Breast epithelium (tissue), 4 donors: ENCODE data around the gene LIME1. TPM values are rescaled to one million over a fixed set of nuclear protein-coding genes. Genes with fewer than 3 reads are reported as not detected.

ENCODE experiments used
- DNase-seq, 2 donors: peaks; one replicate each; pipeline ENCODE4 v3.0.0-alpha.2; 2019; ENCODE audit warnings: low spot score in 2 of 2
- H3K27ac ChIP-seq, 2 donors: fragments of 200-600 bp; sonication (generic) in 1 of 2; one replicate each; pipeline ENCODE4 v1.5.1; 2016 to 2019; ENCODE audit warnings: mild to moderate bottlenecking in 1 of 2
- H3K27me3 ChIP-seq, 2 donors: fragments of 200-600 bp; sonication (generic) in 1 of 2; one replicate each; pipeline versions ENCODE4 v1.5.1 to v1.6.0; 2017 to 2019; ENCODE audit warnings: control low read depth in 1 of 2, mild to moderate bottlenecking in 1 of 2
- H3K36me3 ChIP-seq: fragments of 200-600 bp; one replicate; pipeline ENCODE4 v1.5.1; 2019
- H3K4me1 ChIP-seq, 2 donors: fragments of 200-600 bp; sonication (generic); one replicate each; pipeline ENCODE4 v1.5.1; 2016 to 2019; ENCODE audit warnings: control low read depth in 1 of 2
- H3K4me3 ChIP-seq, 3 donors: fragments of 200-600 bp; sonication (generic); 1 replicate in 2 of 3; 2 replicates in 1 of 3; pipeline ENCODE4 v1.5.1; 2016 to 2019; ENCODE audit warnings: mild to moderate bottlenecking in 3 of 3, moderate library complexity in 2 of 3
- H3K9me3 ChIP-seq, 2 donors: fragments of 200-600 bp; sonication (generic) in 1 of 2; one replicate each; pipeline ENCODE4 v1.5.1; 2016 to 2019; ENCODE audit warnings: control low read depth in 1 of 2
- POLR2A ChIP-seq: fragments of 450-650 bp; IDR thresholded peaks from one replicate; pipeline ENCODE4 v1.6.1; 2016; ENCODE audit warnings: antibody characterized with exemption, mild to moderate bottlenecking, moderate library complexity
- POLR2AphosphoS5 ChIP-seq, 3 donors: sonication (generic); formaldehyde crosslinking; IDR thresholded peaks; one replicate each; pipeline ENCODE4 v1.6.1; 2017; ENCODE audit warnings: antibody characterized with exemption in 3 of 3
- intact Hi-C: fragments of 100-400 bp; cut with DNase I; formaldehyde crosslinking; loops from one replicate; pipeline ENCODE4 v1.15.1; 2023; ENCODE audit warnings: low total_unique reads
- total RNA-seq, 3 donors: library from RNA; depleted of rRNA; stranded (reverse); fragments of >200 nt; gene quantifications; one replicate each; pipeline ENCODE4 v1.1.0, GENCODE V29; 2016
- TF ChIP-seq, protein P1 (sequence below), 3 donors: fragments of 450-650 bp; IDR thresholded peaks; one replicate each; pipeline ENCODE4 v1.5.1; 2016 to 2017; ENCODE audit warnings: antibody characterized with exemption in 3 of 3, mild to moderate bottlenecking in 3 of 3, moderate library complexity in 3 of 3

The LIME1 gene
- total RNA-seq, 3 donors from 2014 or later = 7.0 to 16.7 (median 12.0) TPM

DNA sequence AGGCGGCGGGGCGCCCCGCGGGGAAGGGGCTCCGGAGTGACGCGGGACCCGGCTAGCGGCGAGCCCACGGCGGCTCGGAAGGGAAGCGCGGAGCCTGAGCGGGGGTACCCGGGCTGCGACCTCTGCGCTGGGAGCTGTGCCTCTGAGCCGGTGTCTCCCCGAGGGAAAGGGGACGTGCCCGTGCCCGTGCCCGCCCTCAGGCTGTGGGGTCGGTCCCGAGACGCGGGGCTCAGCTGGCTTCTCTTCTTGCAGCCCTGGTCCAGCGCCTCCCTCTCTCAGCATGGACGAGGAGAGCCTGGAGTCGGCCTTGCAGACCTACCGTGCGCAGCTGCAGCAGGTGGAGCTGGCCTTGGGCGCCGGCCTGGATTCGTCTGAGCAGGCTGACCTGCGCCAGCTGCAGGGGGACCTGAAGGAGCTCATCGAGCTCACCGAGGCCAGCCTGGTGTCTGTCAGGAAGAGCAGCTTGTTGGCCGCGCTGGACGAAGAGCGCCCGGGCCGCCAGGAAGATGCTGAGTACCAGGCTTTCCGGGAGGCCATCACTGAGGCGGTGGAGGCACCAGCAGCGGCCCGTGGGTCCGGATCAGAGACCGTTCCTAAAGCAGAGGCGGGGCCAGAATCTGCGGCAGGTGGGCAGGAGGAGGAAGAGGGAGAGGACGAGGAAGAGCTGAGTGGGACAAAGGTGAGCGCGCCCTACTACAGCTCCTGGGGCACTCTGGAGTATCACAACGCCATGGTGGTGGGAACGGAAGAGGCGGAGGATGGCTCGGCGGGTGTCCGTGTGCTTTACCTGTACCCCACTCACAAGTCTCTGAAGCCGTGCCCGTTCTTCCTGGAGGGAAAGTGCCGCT is 27.9 kb upstream of the LIME1 start:
- intact Hi-C loops = no loop called here
- H3K36me3 ChIP-seq = peaks cover 7% of the 10 kb centered on the region
- H3K27ac ChIP-seq = peak overlapping the region; percentile 90 to 92
- no peak for TF ChIP-seq POLR2A
- TF ChIP-seq, protein P1, sequence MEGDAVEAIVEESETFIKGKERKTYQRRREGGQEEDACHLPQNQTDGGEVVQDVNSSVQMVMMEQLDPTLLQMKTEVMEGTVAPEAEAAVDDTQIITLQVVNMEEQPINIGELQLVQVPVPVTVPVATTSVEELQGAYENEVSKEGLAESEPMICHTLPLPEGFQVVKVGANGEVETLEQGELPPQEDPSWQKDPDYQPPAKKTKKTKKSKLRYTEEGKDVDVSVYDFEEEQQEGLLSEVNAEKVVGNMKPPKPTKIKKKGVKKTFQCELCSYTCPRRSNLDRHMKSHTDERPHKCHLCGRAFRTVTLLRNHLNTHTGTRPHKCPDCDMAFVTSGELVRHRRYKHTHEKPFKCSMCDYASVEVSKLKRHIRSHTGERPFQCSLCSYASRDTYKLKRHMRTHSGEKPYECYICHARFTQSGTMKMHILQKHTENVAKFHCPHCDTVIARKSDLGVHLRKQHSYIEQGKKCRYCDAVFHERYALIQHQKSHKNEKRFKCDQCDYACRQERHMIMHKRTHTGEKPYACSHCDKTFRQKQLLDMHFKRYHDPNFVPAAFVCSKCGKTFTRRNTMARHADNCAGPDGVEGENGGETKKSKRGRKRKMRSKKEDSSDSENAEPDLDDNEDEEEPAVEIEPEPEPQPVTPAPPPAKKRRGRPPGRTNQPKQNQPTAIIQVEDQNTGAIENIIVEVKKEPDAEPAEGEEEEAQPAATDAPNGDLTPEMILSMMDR (IDR thresholded peaks at IDR 0.05) = no peak
- no peak for TF ChIP-seq POLR2AphosphoS5 (IDR thresholded peaks at IDR 0.05)
- no peaks in the 10 kb centered on the region for H3K27me3 ChIP-seq
- DNase-seq = no peak
- H3K4me1 ChIP-seq = peaks cover 7 to 13% of the 10 kb centered on the region in 2 donors
- peak overlapping the region; percentile 88 to 93 (median 91) for H3K4me3 ChIP-seq
- no peaks in the 10 kb centered on the region for H3K9me3 ChIP-seq

DNA sequence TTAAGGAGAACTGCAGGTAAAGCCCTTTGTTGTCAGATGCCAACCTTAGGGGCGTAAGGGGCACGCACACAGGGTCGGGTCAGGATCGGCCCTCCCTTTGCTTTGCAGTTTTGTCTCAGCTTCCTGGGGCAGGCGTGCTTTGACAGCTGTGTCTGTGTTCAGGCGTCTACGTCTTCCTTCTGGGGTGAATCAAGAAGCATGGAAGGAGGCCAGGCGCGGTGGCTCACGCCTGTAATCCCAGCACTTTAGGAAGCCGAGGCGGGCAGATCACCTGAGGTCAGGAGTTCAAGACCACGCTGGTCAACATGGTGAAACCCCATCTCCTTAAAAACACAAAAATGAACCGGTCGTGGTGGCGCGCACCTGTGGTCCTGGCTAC is 27.3 kb upstream of the LIME1 start:
- intact Hi-C loops = no loop called here

DNA sequence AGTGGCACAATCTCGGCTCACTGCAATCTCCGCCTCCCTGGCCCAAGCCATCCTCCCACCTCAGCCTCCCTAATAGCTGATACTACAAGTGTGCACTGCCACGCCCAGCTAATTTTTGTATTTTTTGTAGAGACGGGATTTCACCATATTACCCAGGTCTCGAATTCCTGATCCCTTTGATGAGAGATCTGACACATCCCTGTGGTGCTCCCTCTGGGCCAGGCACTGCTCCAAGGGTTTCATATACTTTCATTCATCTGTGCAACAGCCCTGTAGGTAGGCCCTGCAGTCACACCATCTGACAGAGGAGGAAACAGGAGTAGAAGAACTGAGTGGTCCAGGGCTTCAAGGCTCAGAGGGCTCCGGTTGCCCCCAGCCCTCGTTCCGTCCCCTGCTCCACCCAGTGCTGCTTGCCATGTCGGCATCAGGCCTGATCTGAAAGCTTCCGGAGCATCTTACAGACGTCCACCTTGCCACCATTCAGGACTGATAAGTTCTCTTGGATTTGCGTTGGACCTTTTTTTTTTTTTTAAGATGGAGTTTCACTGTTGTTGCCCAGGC is 25.3 kb upstream of the LIME1 start:
- Histone ChIP-seq H3K4me1 (peaks cover 7 to 10% of the 10 kb centered on the region in 2 donors), H3K27me3 (no peaks in the 10 kb centered on the region), H3K27ac (no peak overlapping the region), H3K4me3 (no peak overlapping the region), H3K36me3 (no peaks in the 10 kb centered on the region), H3K9me3 (peaks cover 10 to 13% of the 10 kb centered on the region in 2 donors)
- intact Hi-C loops = no loop called here
- DNase-seq = no peak
- TF ChIP-seq POLR2AphosphoS5 (IDR thresholded peaks at IDR 0.05) (no peak), POLR2A (no peak)
- TF ChIP-seq, protein P1 (IDR thresholded peaks at IDR 0.05) = no peak

More for the DNA sequence above, 27.3 kb upstream of the LIME1 start:
- Histone ChIP-seq H3K27ac (no peak overlapping the region), H3K36me3 (peaks cover 7% of the 10 kb centered on the region), H3K9me3 (peaks cover 0 to 4% of the 10 kb centered on the region in 2 donors), H3K4me3 (peak overlapping the region; percentile 88 to 93 (median 91)), H3K27me3 (no peaks in the 10 kb centered on the region), H3K4me1 (peaks cover 7 to 13% of the 10 kb centered on the region in 2 donors)
- TF ChIP-seq, protein P1 (IDR thresholded peaks at IDR 0.05) = no peak
- TF ChIP-seq POLR2A (no peak), POLR2AphosphoS5 (IDR thresholded peaks at IDR 0.05) (no peak)
- no peak for DNase-seq

DNA sequence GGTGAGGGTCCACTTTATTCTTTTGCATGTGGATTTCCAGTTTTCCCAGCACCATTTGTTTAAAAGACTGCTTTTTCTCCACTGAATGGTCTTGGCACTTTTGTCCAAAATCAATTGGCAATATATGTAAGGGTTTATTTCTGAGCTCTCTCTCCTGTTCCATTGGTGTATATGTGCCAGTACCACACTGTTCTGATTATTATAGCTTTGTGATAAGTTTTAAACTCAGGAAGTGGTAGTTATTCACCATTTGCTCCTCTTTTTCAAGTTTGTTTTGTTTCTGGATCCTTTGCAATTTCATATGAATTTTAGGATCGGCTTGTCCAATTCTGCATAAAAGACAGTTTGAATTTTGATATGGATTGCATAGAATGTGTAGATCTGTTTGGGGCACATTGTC is 24.3 kb upstream of the LIME1 start:
- Histone ChIP-seq H3K27ac (no peak overlapping the region), H3K27me3 (no peaks in the 10 kb centered on the region), H3K9me3 (peaks cover 10 to 13% of the 10 kb centered on the region in 2 donors), H3K36me3 (no peaks in the 10 kb centered on the region), H3K4me3 (no peak overlapping the region), H3K4me1 (peaks cover 0 to 7% of the 10 kb centered on the region in 2 donors)
- intact Hi-C loops = no loop called here
- TF ChIP-seq POLR2AphosphoS5 (IDR thresholded peaks at IDR 0.05) = no peak
- TF ChIP-seq POLR2A = no peak
- TF ChIP-seq, protein P1 (IDR thresholded peaks at IDR 0.05) = no peak
- DNase-seq = no peak

DNA sequence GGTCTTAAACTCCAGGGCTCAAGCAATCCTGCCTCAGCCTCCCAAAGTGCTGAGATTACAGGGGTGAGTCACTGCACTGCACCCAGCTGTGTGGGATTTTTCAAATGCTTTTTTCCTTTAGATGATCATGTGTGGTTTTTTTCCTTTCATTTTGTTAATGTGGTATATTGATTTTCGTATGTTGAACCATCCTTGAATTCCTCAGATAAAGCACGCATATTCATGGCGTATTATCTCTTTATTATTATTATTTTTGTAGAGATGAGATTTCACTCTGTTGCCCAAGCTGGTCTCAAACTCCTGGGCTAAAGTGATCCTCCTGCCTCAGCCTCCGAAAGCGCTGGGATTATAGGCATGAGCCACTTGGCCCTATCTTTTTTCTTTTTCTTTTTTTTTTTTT is 21.6 kb upstream of the LIME1 start:
- no peak for DNase-seq
- intact Hi-C loops = no loop called here
- peaks cover 16 to 25% of the 10 kb centered on the region in 2 donors for H3K9me3 ChIP-seq
- no peaks in the 10 kb centered on the region for H3K27me3 ChIP-seq
- no peak overlapping the region for H3K4me3 ChIP-seq
- no peaks in the 10 kb centered on the region for H3K4me1 ChIP-seq
- no peak overlapping the region for H3K27ac ChIP-seq
- H3K36me3 ChIP-seq = no peaks in the 10 kb centered on the region
- TF ChIP-seq POLR2A = no peak
